GM10248 (cell line): ENCODE results near the gene CCDC102A.

Source experiments
- CTCF ChIA-PET: fragments of 300-600 bp; sonication (Branson Sonifier 250); formaldehyde crosslinking; extraction: SDS; loops from one replicate; lab custom pipeline; 2021; ENCODE audit warnings: antibody characterized with exemption; lab: Yijun Ruan, JAX
- POLR2A ChIA-PET: fragments of 350-650 bp; sonication (Branson Sonifier 250); formaldehyde crosslinking; extraction: SDS; loops from one replicate; lab custom pipeline; 2020; ENCODE audit warnings: antibody characterized with exemption; lab: Yijun Ruan, JAX
- DNase-seq: peaks from one replicate; pipeline ENCODE4 v3.0.0; 2012; ENCODE audit errors: extremely low spot score
- TF ChIP-seq, protein P1 (sequence below): IDR thresholded peaks from 2 replicates; pipeline ENCODE4 v1.5.1; 2012; ENCODE audit warnings: mild to moderate bottlenecking, low read depth; ENCODE audit errors: extremely low read depth, missing control alignments, control extremely low read depth

CCDC102A gene

DNA sequence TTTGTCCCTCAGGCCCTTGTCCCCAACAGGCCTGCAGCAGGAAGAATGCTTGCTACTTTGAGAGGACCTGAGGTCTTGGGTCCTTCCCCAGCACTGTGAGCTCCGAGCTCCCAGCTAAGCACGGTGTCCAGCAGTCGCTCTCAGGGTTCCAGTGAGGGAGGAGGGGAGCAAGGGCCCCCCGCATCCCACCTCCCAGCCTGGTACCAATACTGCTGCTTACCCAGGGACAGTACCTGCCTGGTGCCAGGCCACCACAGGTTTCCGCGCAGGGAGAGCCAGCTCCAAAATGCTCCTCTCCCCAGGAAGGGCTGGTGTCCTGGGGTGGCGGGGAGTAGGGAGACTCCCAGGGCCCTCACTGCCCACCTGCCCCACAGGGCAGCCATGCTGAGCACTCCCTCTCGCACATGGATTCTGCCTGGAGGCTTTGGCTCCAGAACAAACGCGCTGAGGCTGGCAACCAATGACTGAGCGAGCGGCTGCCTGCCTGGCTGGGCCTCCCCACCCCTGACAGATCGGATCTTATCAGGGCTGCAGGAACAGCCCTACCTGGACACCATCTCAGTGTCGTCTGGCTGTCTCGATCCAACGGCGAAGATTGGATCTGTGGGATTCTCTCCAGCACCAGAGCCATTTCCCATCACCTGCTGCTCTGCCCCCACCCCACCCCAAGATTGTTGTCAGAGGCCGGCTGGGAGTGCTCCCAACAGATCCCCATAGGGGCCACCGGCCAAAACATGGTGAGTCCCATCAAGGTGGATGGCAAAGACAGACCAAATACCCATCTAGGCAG, 52.5 kb downstream of the CCDC102A start:
- TF ChIP-seq, protein P1, sequence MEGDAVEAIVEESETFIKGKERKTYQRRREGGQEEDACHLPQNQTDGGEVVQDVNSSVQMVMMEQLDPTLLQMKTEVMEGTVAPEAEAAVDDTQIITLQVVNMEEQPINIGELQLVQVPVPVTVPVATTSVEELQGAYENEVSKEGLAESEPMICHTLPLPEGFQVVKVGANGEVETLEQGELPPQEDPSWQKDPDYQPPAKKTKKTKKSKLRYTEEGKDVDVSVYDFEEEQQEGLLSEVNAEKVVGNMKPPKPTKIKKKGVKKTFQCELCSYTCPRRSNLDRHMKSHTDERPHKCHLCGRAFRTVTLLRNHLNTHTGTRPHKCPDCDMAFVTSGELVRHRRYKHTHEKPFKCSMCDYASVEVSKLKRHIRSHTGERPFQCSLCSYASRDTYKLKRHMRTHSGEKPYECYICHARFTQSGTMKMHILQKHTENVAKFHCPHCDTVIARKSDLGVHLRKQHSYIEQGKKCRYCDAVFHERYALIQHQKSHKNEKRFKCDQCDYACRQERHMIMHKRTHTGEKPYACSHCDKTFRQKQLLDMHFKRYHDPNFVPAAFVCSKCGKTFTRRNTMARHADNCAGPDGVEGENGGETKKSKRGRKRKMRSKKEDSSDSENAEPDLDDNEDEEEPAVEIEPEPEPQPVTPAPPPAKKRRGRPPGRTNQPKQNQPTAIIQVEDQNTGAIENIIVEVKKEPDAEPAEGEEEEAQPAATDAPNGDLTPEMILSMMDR: no peak
- ChIA-PET CTCF (interaction anchor here (0.9 to 1.4 kb wide), 6 partner anchors 9 to 92 kb away, joined by 3 to 5 read pairs (median 3); no protein-coding TSS in a partner anchor), POLR2A (interaction anchor here (0.8 kb wide), 1 partner anchor 11 kb away, joined by 6 read pairs; no protein-coding TSS in a partner anchor)
- DNase-seq: no peak

- DNase-seq: no peak
- TF ChIP-seq, protein P1: no peak
- CTCF ChIA-PET: interaction anchor here (0.8 to 1.4 kb wide), 7 partner anchors 8 to 93 kb away, joined by 3 to 5 read pairs (median 3); no protein-coding TSS in a partner anchor
- POLR2A ChIA-PET: interaction anchor here (0.8 kb wide), 1 partner anchor 10 kb away, joined by 6 read pairs; no protein-coding TSS in a partner anchor
Observed at GRCh38 chr16:57482845-57483545, 53.4 kb downstream of the CCDC102A start.

- TF ChIP-seq, protein P1: no peak
- ChIA-PET POLR2A (no interaction called here), CTCF (interaction anchor here (0.9 to 2.5 kb wide), 4 partner anchors 8 to 65 kb away, joined by 3 to 8 read pairs (median 3); partner anchors contain the start of gene POLR2C)
- no peak for DNase-seq
Observed at GRCh38 chr16:57481421-57481820, 55.0 kb downstream of the CCDC102A start.

- DNase-seq: no peak
- TF ChIP-seq, protein P1: no peak
- ChIA-PET POLR2A (no interaction called here), CTCF (interaction anchor here (0.9 to 2.5 kb wide), 4 partner anchors 9 to 64 kb away, joined by 3 to 8 read pairs (median 3); partner anchors contain the start of gene POLR2C)
Observed at GRCh38 chr16:57480754-57481230, 55.6 kb downstream of the CCDC102A start.

GRCh38 chr16:57479976-57480753, 56.2 kb downstream of the CCDC102A start:
- ChIA-PET CTCF (interaction anchor here (2.5 kb wide), 1 partner anchor 39 kb away, joined by 8 read pairs; no protein-coding TSS in a partner anchor), POLR2A (no interaction called here)
- TF ChIP-seq, protein P1: no peak
- DNase-seq: no peak
